Spleen (tissue), 11 donors: ENCODE data around the gene LMBR1L. TPM values are rescaled to one million over a fixed set of nuclear protein-coding genes. Genes with fewer than 3 reads are reported as not detected.

Experiments
- DNase-seq: peaks from one replicate; pipeline ENCODE4 v3.0.0-alpha.2; 2020
- H3K27ac ChIP-seq, 8 donors: fragments of 200-600 bp; sonication (generic) in 7 of 8; 1 replicate in 4 of 8; 2 replicates in 4 of 8; pipeline versions ENCODE4 v1.5.0 to v1.8.0; 2016 to 2021; ENCODE audit warnings: inconsistent platforms in 4 of 8, mild to moderate bottlenecking in 4 of 8, moderate library complexity in 1 of 8
- H3K27me3 ChIP-seq, 7 donors: fragments of 200-600 bp; sonication (generic) in 6 of 7; replicated peaks in 1 of 7; 1 replicate in 4 of 7; 2 replicates in 3 of 7; pipeline versions ENCODE4 v1.5.0 to v1.8.0; 2016 to 2021; ENCODE audit warnings: inconsistent platforms in 3 of 7, mild to moderate bottlenecking in 1 of 7
- H3K36me3 ChIP-seq, 6 donors: fragments of 200-600 bp; sonication (generic) in 5 of 6; 1 replicate in 4 of 6; 2 replicates in 2 of 6; pipeline versions ENCODE4 v1.5.0 to v1.8.0; 2016 to 2021; ENCODE audit warnings: inconsistent platforms in 2 of 6
- H3K4me1 ChIP-seq, 6 donors: fragments of 200-600 bp; sonication (generic) in 5 of 6; 1 replicate in 3 of 6; 2 replicates in 3 of 6; pipeline versions ENCODE4 v1.5.0 to v1.8.0; 2016 to 2021; ENCODE audit warnings: inconsistent platforms in 3 of 6
- H3K4me3 ChIP-seq, 8 donors: fragments of 200-600 bp; sonication (generic) in 7 of 8; 1 replicate in 4 of 8; 2 replicates in 4 of 8; pipeline versions ENCODE4 v1.5.0 to v1.8.0; 2016 to 2021; ENCODE audit warnings: inconsistent platforms in 4 of 8, mild to moderate bottlenecking in 4 of 8, moderate library complexity in 2 of 8
- H3K9me3 ChIP-seq, 8 donors: fragments of 200-600 bp; sonication (generic) in 7 of 8; 1 replicate in 4 of 8; 2 replicates in 4 of 8; pipeline versions ENCODE4 v1.5.0 to v1.8.0; 2016 to 2021; ENCODE audit warnings: inconsistent platforms in 4 of 8
- CTCF ChIP-seq, 11 experiments: fragments of 200-600 bp in 7 of 11; fragments of 450-650 bp in 4 of 11; sonication (generic) in 4 of 11; IDR thresholded peaks in 8 of 11; conservative IDR thresholded peaks in 3 of 11; 1 replicate in 7 of 11; 2 replicates in 4 of 11; pipeline versions ENCODE4 v1.4.0 to v1.8.0; 2016 to 2021; ENCODE audit warnings: antibody characterized with exemption in 11 of 11, inconsistent platforms in 4 of 11, mild to moderate bottlenecking in 1 of 11
- POLR2A ChIP-seq, 3 donors: fragments of 450-650 bp; IDR thresholded peaks; one replicate each; pipeline ENCODE4 v1.5.1; 2017; ENCODE audit warnings: antibody characterized with exemption in 3 of 3, mild to moderate bottlenecking in 1 of 3
- POLR2AphosphoS5 ChIP-seq, 3 donors: sonication (generic); formaldehyde crosslinking; IDR thresholded peaks; one replicate each; pipeline ENCODE4 v1.5.1; 2017; ENCODE audit warnings: antibody characterized with exemption in 3 of 3
- WGBS, 5 donors: extraction: QIAGEN DNeasy Blood & Tissue Kit in 3 of 5; methylation state at CpG; one replicate each; pipeline versions ENCODE4 v1.1.5 to v1.1.7; 2013 to 2018; 5-methylcytosine and 5-hydroxymethylcytosine counted together
- intact Hi-C: fragments of 100-400 bp; cut with DNase I; formaldehyde crosslinking; loops from one replicate; pipeline ENCODE4 v1.15.0; 2023; ENCODE audit warnings: low total_unique reads
- polyA plus RNA-seq, 3 donors: library from polyadenylated mRNA; stranded (reverse); fragments of 200-250 nt; gene quantifications; one replicate each; pipeline ENCODE4 v1.2.1, GENCODE V29; 2013
- total RNA-seq, 7 donors: library from RNA; depleted of rRNA in 3 of 7; stranded (reverse); fragments of >200 nt in 3 of 7; fragmentation: NEBNext Ultra II Directional in 4 of 7; extraction: Animal tissue kit (Norgen Biotek cat#: 25700) in 4 of 7; gene quantifications; one replicate each; pipeline versions ENCODE4 v1.1.0 to v1.2.1, GENCODE V29; 2016 to 2021
- donor health status: healthy with polysubstance abuse.
- donor health status: DM: no; HTN: no; CAD: no; lungs with moderate emphysema.
- donor health status: DM: no; HTN: no; CAD: no.
- donor health status: Bipolar disorder and iron deficiency.
- donor health status: healthy.
- donor health status: DM: no; HTN: no; CAD: no.
- donor health status: DM: yes; HTN: yes; CAD: no.

Gene LMBR1L
- total and polyA plus RNA-seq, 10 donors: 44.1 to 108 (median 74.6) TPM

DNA sequence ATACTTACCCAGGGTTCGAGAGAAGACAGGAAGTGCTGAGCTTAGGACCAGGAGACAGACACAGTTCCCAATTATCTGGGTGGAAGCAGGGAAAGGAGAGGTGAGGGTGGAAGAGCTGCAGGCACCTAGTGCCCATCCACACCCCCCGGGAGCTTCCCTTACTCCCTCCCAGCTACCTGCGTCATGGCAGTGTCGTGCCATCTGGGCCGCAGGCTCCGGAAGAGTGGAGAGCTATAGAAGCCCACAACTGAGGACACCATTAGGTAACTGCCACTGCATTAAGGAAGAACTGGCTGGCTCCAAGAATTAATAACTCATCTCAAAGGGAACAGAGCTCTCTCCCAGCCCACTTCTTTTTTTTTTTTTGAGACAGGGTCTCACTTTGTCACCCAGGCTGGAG, 10.3 kb downstream of the LMBR1L start:
- DNase-seq: no peak
- TF ChIP-seq POLR2AphosphoS5 (IDR thresholded peaks at IDR 0.05): no peak
- no peak for TF ChIP-seq CTCF (IDR thresholded peaks at IDR 0.05 in 8 of 11, conservative IDR thresholded peaks at IDR 0.05 in 3 of 11)
- TF ChIP-seq POLR2A (IDR thresholded peaks at IDR 0.05): no peak
- no peaks in the 10 kb centered on the region for H3K9me3 ChIP-seq
- no peak overlapping the region for H3K4me3 ChIP-seq
- H3K27ac ChIP-seq: no peak overlapping the region
- H3K4me1 ChIP-seq: peaks cover 0 to 21% (median 18%) of the 10 kb centered on the region in 6 donors
- peaks cover 0 to 100% (median 79%) of the 10 kb centered on the region in 6 donors for H3K36me3 ChIP-seq
- intact Hi-C loops: no loop called here
- WGBS, 5 donors: 92 to 98% (median 97%) methylated on average over 6 of the region's 6 CpGs
- no peaks in the 10 kb centered on the region for H3K27me3 ChIP-seq

DNA sequence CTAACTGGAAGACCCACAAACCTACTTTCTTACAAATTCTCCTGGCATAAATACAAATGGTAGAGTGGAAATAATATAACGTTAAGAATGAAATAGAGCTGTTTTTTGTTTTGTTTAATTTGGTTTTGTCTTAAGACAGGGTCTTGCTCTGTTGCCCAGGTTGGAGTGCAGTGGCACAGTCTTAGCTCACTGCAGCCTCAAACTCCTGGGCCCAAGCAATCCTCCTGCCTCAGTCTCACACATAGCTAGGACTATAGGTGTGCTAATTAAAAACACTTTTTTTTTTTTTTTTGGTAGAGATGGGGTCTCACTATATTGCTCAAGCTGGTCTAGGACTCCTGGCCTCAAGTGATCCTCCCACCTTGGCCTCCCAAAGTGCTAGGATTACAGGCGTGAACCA, 11.9 kb downstream of the LMBR1L start:
- H3K27ac ChIP-seq: no peak overlapping the region
- intact Hi-C loops: no loop called here
- TF ChIP-seq CTCF (IDR thresholded peaks at IDR 0.05 in 8 of 11, conservative IDR thresholded peaks at IDR 0.05 in 3 of 11) (no peak), POLR2AphosphoS5 (IDR thresholded peaks at IDR 0.05) (no peak), POLR2A (IDR thresholded peaks at IDR 0.05) (no peak)
- 89 to 96% (median 90%) methylated on average over 2 of the region's 2 CpGs for whole genome bisulfite sequencing, 5 donors
- peaks cover 2 to 15% (median 14%) of the 10 kb centered on the region in 7 donors for H3K27me3 ChIP-seq
- H3K9me3 ChIP-seq: no peaks in the 10 kb centered on the region
- H3K4me1 ChIP-seq: peaks cover 11 to 20% (median 17%) of the 10 kb centered on the region in 6 donors
- no peak for DNase-seq
- H3K4me3 ChIP-seq: no peak overlapping the region
- H3K36me3 ChIP-seq: peaks cover 0 to 86% (median 68%) of the 10 kb centered on the region in 6 donors

DNA sequence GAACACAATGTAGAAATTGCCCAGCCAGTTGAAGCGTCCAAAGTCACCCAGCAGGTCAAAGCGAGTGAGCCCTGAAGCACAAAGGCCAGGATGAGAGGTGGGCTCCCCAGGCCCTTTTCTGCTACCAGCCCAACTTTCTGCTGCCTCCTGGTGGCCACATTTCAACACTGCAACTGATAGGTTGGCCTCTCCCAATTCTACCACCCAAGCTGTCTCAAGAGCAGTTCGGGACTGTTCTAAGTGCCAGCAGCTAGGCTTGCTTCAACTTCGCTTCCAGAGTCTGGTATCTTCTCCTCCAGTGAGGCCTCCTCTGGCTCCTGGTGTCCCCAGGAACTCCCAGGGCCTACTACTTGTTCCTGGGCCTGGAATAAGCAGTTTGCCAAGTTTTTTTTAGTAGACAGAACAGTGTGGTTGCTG, 12.6 kb downstream of the LMBR1L start:
- Histone ChIP-seq H3K4me1 (peaks cover 15 to 24% (median 20%) of the 10 kb centered on the region in 6 donors), H3K36me3 (peaks cover 0 to 79% (median 62%) of the 10 kb centered on the region in 6 donors), H3K27ac (no peak overlapping the region), H3K4me3 (no peak overlapping the region), H3K9me3 (no peaks in the 10 kb centered on the region), H3K27me3 (peaks cover 3 to 21% (median 20%) of the 10 kb centered on the region in 7 donors)
- TF ChIP-seq CTCF (IDR thresholded peaks at IDR 0.05 in 8 of 11, conservative IDR thresholded peaks at IDR 0.05 in 3 of 11) (peak; percentile 59 to 91 (median 80)), POLR2AphosphoS5 (IDR thresholded peaks at IDR 0.05) (peak in 2 of 3 donors; percentile 29 to 46), POLR2A (IDR thresholded peaks at IDR 0.05) (no peak)
- peak; percentile 81 for DNase-seq
- 52 to 81% (median 69%) methylated on average over 4 of the region's 4 CpGs for WGBS, 5 donors
- intact Hi-C loops: no loop called here

- WGBS, 5 donors: 79 to 87% (median 80%) methylated on average over 3 of the region's 3 CpGs
- TF ChIP-seq POLR2AphosphoS5 (IDR thresholded peaks at IDR 0.05) (no peak), CTCF (IDR thresholded peaks at IDR 0.05 in 8 of 11, conservative IDR thresholded peaks at IDR 0.05 in 3 of 11) (no peak), POLR2A (IDR thresholded peaks at IDR 0.05) (no peak)
- Histone ChIP-seq H3K27ac (no peak overlapping the region), H3K4me1 (peaks cover 19 to 31% (median 26%) of the 10 kb centered on the region in 6 donors), H3K36me3 (peaks cover 0 to 72% (median 55%) of the 10 kb centered on the region in 6 donors), H3K9me3 (no peaks in the 10 kb centered on the region), H3K27me3 (peaks cover 3 to 28% (median 26%) of the 10 kb centered on the region in 7 donors), H3K4me3 (no peak overlapping the region)
- no peak for DNase-seq
- intact Hi-C loops: no loop called here
Measured at GRCh38 chr12:49097381-49097780, 13.3 kb downstream of the LMBR1L start.
